ENCODE data around the gene VPS13C. TPM values are rescaled to one million over a fixed set of nuclear protein-coding genes. Genes with fewer than 3 reads are reported as not detected.

The VPS13C gene
- total and polyA plus RNA-seq, 2 experiments from 2014 or later, result 10.2 to 20.5 TPM

GRCh38 chr15:61829514-61829889 is 230.7 kb downstream of the VPS13C start:
- no peak for TF ChIP-seq CREB1 (CRISPR knock-in tag; IDR thresholded peaks at IDR 0.05; ENCODE audit: low read depth)
- no peak for TF ChIP-seq ZNF114 (CRISPR knock-in tag; IDR thresholded peaks at IDR 0.05)
- no peak for TF ChIP-seq POLR2AphosphoS5 (IDR thresholded peaks at IDR 0.05; ENCODE audit: low read depth)
- no peak for TF ChIP-seq REST (IDR thresholded peaks at IDR 0.05; ENCODE audit: unreplicated experiment)
- no peak for TF ChIP-seq ZNF331 (CRISPR knock-in tag; IDR thresholded peaks at IDR 0.05; ENCODE audit: low read depth)
- no peaks in the 10 kb centered on the region for H3K4me1 ChIP-seq (ENCODE audit: insufficient read depth)
- H3K36me3 Mint-ChIP-seq (ENCODE audit: low read depth), result no peaks in the 10 kb centered on the region; the same call in 2 of the 3 replicates
- no peaks in the 10 kb centered on the region for H3F3A ChIP-seq (replicated peaks; ENCODE audit: low read depth)
- H3K4me1 Mint-ChIP-seq, result peaks cover 11% of the 10 kb centered on the region
- no peaks in the 10 kb centered on the region; the same call in 2 of the 3 replicates for H3K9me3 Mint-ChIP-seq
- no peak for DNase-seq (ENCODE audit: low spot score)
- no peak overlapping the region for H3K4me3 Mint-ChIP-seq
- H4K20me1 ChIP-seq (replicated peaks; ENCODE audit: insufficient read depth), result no peaks in the 10 kb centered on the region
- H3K27ac ChIP-seq (ENCODE audit: low read depth), result no peak overlapping the region
- no peak overlapping the region for H2AFZ ChIP-seq
- peaks cover 2% of the 10 kb centered on the region for H3K27me3 Mint-ChIP-seq (ENCODE audit: insufficient read depth, low read depth, poor library complexity)
- no peaks in the 10 kb centered on the region for H3K27me3 ChIP-seq (ENCODE audit: insufficient read depth)
- H3K27ac Mint-ChIP-seq, result no peak overlapping the region
- H3K4me3 ChIP-seq, result no peak overlapping the region
- H3K9me2 ChIP-seq (ENCODE audit: insufficient read depth), result peaks cover 7% of the 10 kb centered on the region
- no peak for ATAC-seq
- H3K79me2 ChIP-seq (replicated peaks; ENCODE audit: insufficient read depth), result no peaks in the 10 kb centered on the region
- no peak overlapping the region for H3K4me2 ChIP-seq
- H3K36me3 ChIP-seq (ENCODE audit: insufficient read depth), result no peaks in the 10 kb centered on the region

GRCh38 chr15:61828860-61829513 is 231.3 kb downstream of the VPS13C start:
- Histone ChIP-seq H4K20me1 (replicated peaks; ENCODE audit: insufficient read depth) (no peaks in the 10 kb centered on the region), H2AFZ (no peak overlapping the region), H3K27ac (ENCODE audit: low read depth) (no peak overlapping the region), H3F3A (replicated peaks; ENCODE audit: low read depth) (no peaks in the 10 kb centered on the region), H3K27me3 (ENCODE audit: insufficient read depth) (no peaks in the 10 kb centered on the region), H3K9me2 (ENCODE audit: insufficient read depth) (peaks cover 11% of the 10 kb centered on the region), H3K4me3 (no peak overlapping the region), H3K79me2 (replicated peaks; ENCODE audit: insufficient read depth) (no peaks in the 10 kb centered on the region), H3K36me3 (ENCODE audit: insufficient read depth) (no peaks in the 10 kb centered on the region), H3K4me2 (no peak overlapping the region), H3K4me1 (ENCODE audit: insufficient read depth) (no peaks in the 10 kb centered on the region)
- Mint-ChIP-seq H3K36me3 (ENCODE audit: low read depth) (no peaks in the 10 kb centered on the region; the same call in 2 of the 3 replicates), H3K4me3 (no peak overlapping the region), H3K9me3 (no peaks in the 10 kb centered on the region; the same call in 2 of the 3 replicates), H3K4me1 (peaks cover 11% of the 10 kb centered on the region), H3K27ac (no peak overlapping the region), H3K27me3 (ENCODE audit: insufficient read depth, low read depth, poor library complexity) (peaks cover 2% of the 10 kb centered on the region)
- DNase-seq (ENCODE audit: low spot score) (no peak), ATAC-seq (no peak)
- no peak for TF ChIP-seq CREB1 (CRISPR knock-in tag; IDR thresholded peaks at IDR 0.05; ENCODE audit: low read depth)
- TF ChIP-seq NANOG (IDR thresholded peaks at IDR 0.05; ENCODE audit: borderline replicate concordance), result no peak
- TF ChIP-seq POLR2AphosphoS5 (IDR thresholded peaks at IDR 0.05; ENCODE audit: low read depth), result no peak
- no peak for TF ChIP-seq ZNF462 (CRISPR knock-in tag; IDR thresholded peaks at IDR 0.05)
- no peak for TF ChIP-seq ETS1 (IDR thresholded peaks at IDR 0.05)
- TF ChIP-seq EZH2 (IDR thresholded peaks at IDR 0.05; ENCODE audit: low read depth, unreplicated experiment), result no peak
- TF ChIP-seq EZH2phosphoT487 (IDR thresholded peaks at IDR 0.05; ENCODE audit: unreplicated experiment), result no peak
- TF ChIP-seq ZNF114 (CRISPR knock-in tag; IDR thresholded peaks at IDR 0.05), result no peak
- no peak for TF ChIP-seq STAT1 (IDR thresholded peaks at IDR 0.05; ENCODE audit: unreplicated experiment)

Measured in GM23338 (cell line).